ENCODE data around the gene CDT1.
"Not testable (repeated sequence)": the region's sequence is repeated elsewhere in the genome, so short reads cannot be mapped to it uniquely, and the experiment has no call there.

CDT1 gene

DNA sequence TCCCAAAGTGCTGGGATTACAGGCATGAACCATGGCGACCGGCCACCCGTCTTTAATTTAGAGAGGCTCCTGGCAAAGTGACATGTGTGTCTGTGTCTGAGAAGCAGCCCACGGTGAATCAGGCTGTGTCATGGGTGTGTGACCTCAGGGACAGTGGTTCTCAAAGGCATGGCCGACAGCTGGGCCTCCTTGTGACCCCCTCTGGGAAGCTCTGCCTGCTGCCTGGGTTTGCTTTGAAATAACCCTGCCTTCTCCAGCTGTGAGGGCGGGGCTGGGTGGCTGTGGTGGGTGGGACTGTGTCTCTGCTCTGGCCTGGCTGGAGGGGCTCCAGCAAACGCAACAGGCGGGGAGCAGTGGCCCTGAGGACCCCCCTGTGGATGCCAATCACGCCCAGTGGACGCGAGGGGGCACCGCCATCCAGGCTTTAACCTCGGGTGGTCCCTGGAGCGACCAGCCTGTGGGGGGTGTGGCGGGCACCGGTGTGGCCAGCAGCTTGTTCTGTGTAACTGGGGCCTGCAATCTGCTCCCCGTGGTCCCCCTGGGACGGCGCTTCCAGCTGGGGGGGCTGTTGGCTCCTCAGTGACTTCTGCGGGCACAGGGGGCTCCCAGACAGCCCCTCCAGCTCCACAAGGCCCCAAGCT is 16.9 kb downstream of the CDT1 start:
- no peak for DNase-seq

GRCh38 chr16:88821168-88821850 is 17.7 kb downstream of the CDT1 start:
- DNase-seq, result no peak

- DNase-seq, result no peak
Measured at GRCh38 chr16:88822281-88823040, 18.9 kb downstream of the CDT1 start.

DNA sequence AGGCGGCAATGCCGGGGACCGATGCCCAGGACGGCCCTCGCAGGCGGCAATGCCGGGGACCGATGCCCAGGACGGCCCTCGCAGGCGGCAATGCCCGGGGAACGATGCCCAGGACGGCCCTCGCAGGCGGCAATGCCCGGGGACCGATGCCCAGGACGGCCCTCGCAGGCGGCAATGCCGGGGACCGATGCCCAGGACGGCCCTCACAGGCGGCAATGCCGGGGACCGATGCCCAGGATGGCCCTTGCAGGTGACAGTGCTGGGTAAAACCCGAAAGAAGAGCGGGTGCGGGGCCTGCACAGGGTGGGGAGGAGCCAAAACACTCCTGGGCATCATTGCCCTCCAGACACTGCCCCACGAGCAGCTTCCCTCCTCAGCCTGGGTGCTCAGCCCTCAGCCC is 20.1 kb downstream of the CDT1 start:
- DNase-seq, result not testable (repeated sequence)

- DNase-seq, result no peak
Measured at GRCh38 chr16:88824256-88825077, 20.9 kb downstream of the CDT1 start.

DNA sequence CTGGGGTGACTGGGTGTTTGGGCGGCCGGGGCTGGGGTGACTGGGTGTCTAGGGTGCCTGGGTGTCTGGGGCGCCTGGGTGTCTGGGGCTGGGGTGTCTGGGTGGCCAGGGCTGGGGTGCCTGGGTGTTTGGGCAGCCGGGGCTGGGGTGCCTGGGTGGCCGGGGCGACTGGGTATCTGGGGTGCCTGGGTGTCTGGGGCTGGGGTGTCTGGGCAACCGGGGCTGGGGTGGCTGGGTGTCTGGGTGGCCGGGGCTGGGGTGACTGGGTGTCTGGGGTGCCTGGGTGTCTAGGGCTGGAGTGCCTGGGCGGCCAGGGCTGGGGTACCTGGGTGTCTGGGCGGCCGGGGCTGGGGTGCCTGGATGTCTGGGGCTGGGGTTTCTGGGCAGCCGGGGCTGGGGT is 21.6 kb downstream of the CDT1 start:
- no peak for DNase-seq

DNA sequence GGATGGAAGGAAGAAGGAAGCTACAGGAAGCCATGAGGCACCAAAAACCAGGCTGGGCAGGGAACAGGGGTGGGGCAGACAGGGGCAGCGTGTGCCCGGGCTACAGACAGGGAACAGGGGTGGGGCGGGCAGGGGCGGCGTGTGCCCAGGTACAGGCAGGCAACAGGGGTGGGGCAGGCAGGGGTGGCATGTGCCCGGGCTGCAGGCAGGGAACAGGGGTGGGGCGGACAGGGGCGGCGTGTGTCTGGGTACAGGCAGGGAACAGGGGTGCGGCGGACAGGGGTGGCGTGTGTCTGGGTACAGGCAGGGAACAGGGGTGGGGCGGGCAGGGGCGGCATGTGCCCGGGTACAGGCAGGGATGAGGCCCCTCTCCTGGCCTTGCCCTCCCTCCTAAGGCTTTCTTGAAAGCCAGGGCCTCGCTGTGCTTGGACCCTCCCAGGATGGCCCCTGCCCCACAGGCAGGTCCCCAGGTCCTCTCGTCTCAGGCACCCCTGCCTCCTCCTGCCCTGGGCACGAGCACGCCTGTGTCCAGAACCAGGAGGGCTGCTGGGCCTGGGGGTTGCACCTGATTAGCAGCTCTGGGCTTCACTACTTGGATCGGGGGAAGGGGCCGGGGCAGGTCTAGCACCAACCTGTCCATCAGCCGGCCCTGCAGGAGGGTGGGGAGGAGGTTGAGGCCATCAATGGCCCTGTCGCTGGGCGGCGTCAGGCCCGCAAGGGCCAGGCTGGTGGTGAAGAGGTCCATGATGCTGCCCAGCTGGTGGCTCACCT is 22.7 kb downstream of the CDT1 start:
- DNase-seq, result no peak

- DNase-seq, result no peak
Measured at GRCh38 chr16:88827727-88828126, 24.1 kb downstream of the CDT1 start.

DNA sequence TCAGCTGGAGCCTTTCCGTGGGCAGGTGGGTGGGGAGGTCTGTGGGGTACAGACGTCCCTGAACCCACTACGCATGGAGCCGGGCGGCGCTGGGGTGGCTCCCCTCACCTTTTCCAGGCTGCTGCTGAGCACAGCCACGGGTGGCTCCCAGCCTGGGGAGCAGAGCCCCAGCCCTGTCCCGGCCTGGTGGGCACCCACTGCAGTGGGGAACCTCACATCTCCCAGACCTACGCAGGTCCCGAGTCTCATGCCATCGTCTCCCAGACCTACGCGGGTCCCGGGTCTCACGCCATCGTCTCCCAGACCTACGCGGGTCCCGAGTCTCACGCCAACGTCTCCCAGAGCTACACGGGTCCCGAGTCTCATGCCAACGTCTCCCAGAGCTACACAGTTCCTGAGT is 25.1 kb downstream of the CDT1 start:
- DNase-seq, result no peak

GRCh38 chr16:88830258-88830657 is 26.7 kb downstream of the CDT1 start:
- DNase-seq, result no peak

- no peak for DNase-seq
Measured at GRCh38 chr16:88830783-88831182, 27.2 kb downstream of the CDT1 start.

DNA sequence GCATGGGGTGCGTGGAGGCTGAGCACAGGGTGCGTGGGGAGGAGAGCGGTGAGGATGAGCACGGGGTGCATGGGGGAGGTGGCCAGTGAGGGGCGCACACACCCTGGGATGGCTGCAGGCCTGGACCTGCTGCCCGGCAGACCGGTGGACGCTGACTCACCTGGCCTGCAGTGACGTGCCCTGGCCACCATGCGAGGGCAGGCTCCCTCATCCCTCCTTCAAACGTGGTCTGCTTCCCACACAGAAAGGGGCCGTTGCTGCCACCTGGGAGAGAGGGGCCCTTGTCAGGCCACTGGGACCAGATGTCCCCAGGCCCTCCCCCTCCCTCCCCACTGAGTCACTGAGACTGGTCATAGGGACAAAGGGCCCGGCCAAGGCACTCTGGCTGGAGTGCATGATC is 28.2 kb downstream of the CDT1 start:
- no peak for DNase-seq

GRCh38 chr16:88833086-88833485 is 29.5 kb downstream of the CDT1 start:
- DNase-seq, result no peak

- no peak for DNase-seq
Measured at GRCh38 chr16:88834670-88835069, 31.1 kb downstream of the CDT1 start.

- no peak for DNase-seq
Measured at GRCh38 chr16:88835383-88835782, 31.8 kb downstream of the CDT1 start.

GRCh38 chr16:88835818-88836217 is 32.2 kb downstream of the CDT1 start:
- no peak for DNase-seq

DNA sequence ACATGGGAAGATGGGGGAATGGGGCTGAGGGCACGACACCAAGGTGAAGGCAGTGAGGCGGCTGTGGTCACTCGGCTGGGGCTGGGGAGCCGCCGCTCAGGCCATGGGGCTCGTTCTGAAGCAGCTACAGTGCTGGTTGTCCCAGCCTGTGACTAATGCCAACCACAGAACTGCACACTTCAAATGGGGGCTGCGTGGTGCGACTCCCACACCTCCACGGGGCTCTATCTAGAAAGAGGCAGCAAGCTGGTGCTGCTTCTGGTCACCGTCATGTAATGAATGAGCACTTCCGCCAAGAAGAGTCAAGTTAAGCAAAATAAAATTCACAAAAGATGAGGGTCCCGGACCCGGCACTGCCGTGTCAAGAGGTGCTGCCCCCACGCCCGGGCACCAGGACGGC is 33.2 kb downstream of the CDT1 start:
- DNase-seq, result no peak

- no peak for DNase-seq
Measured at GRCh38 chr16:88837806-88838205, 34.2 kb downstream of the CDT1 start.

DNA sequence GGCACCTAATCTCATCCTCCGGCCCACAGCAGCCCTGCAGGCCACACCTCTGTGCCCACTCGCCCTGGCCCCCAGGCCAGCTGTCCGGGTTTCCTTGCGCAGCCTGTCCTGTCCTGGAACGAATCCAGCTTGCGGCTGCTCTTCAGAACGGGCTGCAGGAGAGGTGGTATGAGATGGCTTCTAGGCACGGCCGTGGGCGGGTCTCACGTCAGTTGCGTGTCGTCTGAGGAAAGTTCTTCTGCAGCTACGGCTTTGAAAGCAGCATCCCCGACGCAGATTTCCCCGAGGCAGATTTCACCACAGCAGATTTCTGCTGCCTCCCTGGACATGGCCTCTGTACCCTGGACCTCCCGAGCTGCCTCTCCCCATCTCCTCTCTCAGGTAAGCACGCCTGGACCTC is 35.0 kb downstream of the CDT1 start:
- no peak for DNase-seq

GRCh38 chr16:88839026-88839529 is 35.5 kb downstream of the CDT1 start:
- DNase-seq, result no peak

DNA sequence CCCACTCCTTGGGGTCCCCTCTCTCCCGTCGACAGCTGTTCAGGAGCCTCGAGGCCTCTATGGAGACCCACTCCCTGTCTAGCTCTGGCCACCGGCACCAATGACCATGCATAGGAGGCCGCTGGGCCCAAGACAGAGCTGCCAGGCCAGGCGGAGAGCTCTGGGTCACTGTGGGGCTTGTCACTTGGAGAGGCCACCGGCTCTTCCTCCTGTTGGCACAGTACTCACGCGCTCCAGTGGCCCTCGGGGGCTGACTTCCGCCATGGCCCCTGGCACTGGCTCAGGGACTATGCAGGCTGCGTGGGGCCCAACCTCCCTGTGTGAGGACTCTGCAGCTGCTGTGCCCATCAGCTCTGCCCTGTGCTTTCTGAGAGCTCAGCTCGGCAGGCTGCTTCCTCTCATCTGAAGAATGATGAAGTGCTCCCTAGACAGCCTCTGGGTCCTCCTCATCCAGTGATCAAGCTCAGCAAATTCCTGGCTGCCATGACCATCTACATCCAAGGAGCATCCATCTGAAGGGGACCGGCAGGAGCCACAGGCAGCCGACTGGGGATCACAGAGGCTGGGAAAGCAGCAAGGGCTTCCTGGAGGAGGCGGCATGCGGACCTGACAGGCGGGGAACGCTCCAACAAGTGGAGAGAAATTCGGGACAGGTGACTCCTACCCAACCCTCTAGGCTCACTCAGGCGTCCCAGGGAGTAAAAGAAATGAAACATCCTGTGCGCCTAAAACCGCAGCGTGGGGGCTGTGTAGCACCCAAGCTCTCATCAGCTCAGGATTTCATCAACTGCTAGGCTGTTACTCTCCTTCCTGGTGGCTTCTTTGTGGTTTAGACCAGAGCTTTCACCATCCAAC is 36.4 kb downstream of the CDT1 start:
- DNase-seq, result peak; percentile 81 to 82
